PC-9 (cell line): Measurements from ENCODE around the gene RNASEH2A. TPM values are rescaled to one million over a fixed set of nuclear protein-coding genes. Genes with fewer than 3 reads are reported as not detected.

Source experiments
- BruUV-seq: library from RNA; stranded (reverse); fragments of 400-500 nt; replicated peaks from 2 replicates; lab custom pipeline; 2021; lab: Mats Ljungman, UMichigan
- CTCF ChIA-PET: fragments of 300-600 bp; sonication (Branson Sonifier 250); formaldehyde crosslinking; loops from one replicate; lab custom pipeline; 2022; ENCODE audit warnings: antibody characterized with exemption; lab: Charles Lee
- POLR2A ChIA-PET: fragments of 300-600 bp; sonication (Branson Sonifier 250); formaldehyde crosslinking; loops from one replicate; lab custom pipeline; 2022; ENCODE audit warnings: antibody characterized with exemption; ENCODE audit not compliant: unreplicated experiment; lab: Charles Lee
- DNase-seq, 2 experiments: peaks; one replicate each; pipeline versions ENCODE4 v3.0.0 to v3.0.0-alpha.2; 2015 to 2022; ENCODE audit warnings: mixed read lengths in 1 of 2
- H2AFZ ChIP-seq: fragments of 200-600 bp; sonication (generic); 2 replicates; pipeline ENCODE4 v1.8.1; 2017; ENCODE audit warnings: antibody characterized with exemption
- H3F3A ChIP-seq: fragments of 200-600 bp; sonication (generic); 2 replicates; pipeline ENCODE4 v1.8.1; 2017; ENCODE audit warnings: antibody characterized with exemption, mild to moderate bottlenecking, low read depth; ENCODE audit not compliant: insufficient read depth
- H3K27ac ChIP-seq: fragments of 200-600 bp; sonication (generic); 2 replicates; pipeline ENCODE4 v1.6.1; 2016; ENCODE audit warnings: mixed run types
- H3K27me3 ChIP-seq: fragments of 200-600 bp; sonication (generic); 2 replicates; pipeline ENCODE4 v1.6.1; 2016; ENCODE audit warnings: low read depth, mixed run types; ENCODE audit not compliant: insufficient read depth
- H3K36me3 ChIP-seq: fragments of 200-600 bp; sonication (generic); 2 replicates; pipeline ENCODE4 v1.6.1; 2016; ENCODE audit warnings: low read depth, mixed run types
- H3K4me1 ChIP-seq: fragments of 200-600 bp; sonication (generic); replicated peaks from 2 replicates; pipeline ENCODE4 v1.6.1; 2016; ENCODE audit warnings: mixed run types; ENCODE audit not compliant: insufficient read depth
- H3K4me2 ChIP-seq: fragments of 200-600 bp; sonication (generic); 2 replicates; pipeline ENCODE4 v1.6.1; 2017; ENCODE audit warnings: mixed run types
- H3K4me3 ChIP-seq: fragments of 200-600 bp; sonication (generic); 2 replicates; pipeline ENCODE4 v1.6.1; 2016; ENCODE audit warnings: mixed run types
- H3K79me2 ChIP-seq: fragments of 200-600 bp; sonication (generic); 2 replicates; pipeline ENCODE4 v1.6.1; 2017; ENCODE audit warnings: low read depth, mixed run types
- H3K9me2 ChIP-seq: fragments of 200-600 bp; sonication (generic); 2 replicates; pipeline ENCODE4 v1.8.1; 2017; ENCODE audit warnings: mild to moderate bottlenecking; ENCODE audit not compliant: insufficient read depth
- H3K9me3 ChIP-seq: fragments of 200-600 bp; sonication (generic); 2 replicates; pipeline ENCODE4 v1.8.1; 2016; ENCODE audit warnings: low read depth; ENCODE audit not compliant: insufficient read depth
- H4K20me1 ChIP-seq: fragments of 200-600 bp; sonication (generic); 2 replicates; pipeline ENCODE4 v1.8.1; 2017; ENCODE audit not compliant: insufficient read depth
- EZH2 ChIP-seq: fragments of 200-600 bp; sonication (generic); IDR thresholded peaks from 2 replicates; pipeline ENCODE4 v1.8.0; 2017; ENCODE audit warnings: antibody characterized with exemption, low read depth
- intact Hi-C: fragments of 100-400 bp; cut with micrococcal nuclease; formaldehyde crosslinking; loops from one replicate; pipeline ENCODE4 v1.10.0; 2022; ENCODE audit not compliant: unreplicated experiment
- total RNA-seq: library from RNA; stranded (reverse); gene quantifications from 2 replicates; pipeline ENCODE4 v1.2.3, GENCODE V29; 2021
- TF ChIP-seq, protein P1 (sequence below): fragments of 200-600 bp; sonication (generic); conservative IDR thresholded peaks from 2 replicates; pipeline ENCODE4 v1.6.1; 2017; ENCODE audit warnings: mixed run types, antibody characterized with exemption, mild to moderate bottlenecking, moderate library complexity

Gene RNASEH2A
- total RNA-seq, 1 experiment from 2014 or later = 38.6 TPM

DNA sequence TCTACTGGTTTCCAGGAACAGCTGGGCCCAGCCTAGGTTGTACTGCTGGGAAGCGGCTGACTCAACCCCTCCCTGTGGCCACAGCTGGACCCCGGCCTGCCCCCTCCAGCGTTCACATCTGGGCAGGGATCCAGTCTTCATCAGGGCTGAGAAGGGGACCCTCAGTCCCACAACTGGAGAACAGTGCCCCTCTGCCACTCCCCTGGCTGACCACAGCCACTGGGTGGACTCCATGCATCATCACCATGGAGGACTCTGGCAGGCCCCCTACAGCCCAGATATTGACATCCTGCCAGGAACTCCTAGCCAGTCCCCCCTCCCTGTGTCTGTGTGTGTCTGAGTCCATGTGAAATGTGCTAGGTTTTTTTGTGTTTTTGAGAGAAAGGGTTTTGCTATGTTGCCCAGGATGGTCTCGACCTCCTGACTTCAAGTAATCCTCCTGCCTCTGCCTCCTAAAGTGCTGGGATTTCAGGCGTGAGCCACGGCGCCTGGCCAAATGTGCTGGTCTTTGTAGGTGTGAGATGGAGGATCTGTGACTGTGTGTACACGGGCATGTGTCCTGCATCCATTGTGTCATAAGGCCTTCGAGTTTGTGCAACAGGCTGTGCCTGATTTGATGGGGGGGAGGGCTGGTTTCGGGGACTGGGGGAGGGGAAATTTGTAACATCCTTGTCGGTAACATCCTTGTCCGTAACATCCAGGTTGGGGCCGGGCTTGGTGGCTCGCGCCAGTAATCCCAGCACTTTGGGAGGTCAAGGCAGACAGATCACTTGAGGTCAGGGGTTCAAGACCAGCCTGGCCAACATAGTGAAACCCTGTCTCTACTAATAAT, 27.0 kb upstream of the RNASEH2A start:
- TF ChIP-seq EZH2 = no peak
- TF ChIP-seq, protein P1, sequence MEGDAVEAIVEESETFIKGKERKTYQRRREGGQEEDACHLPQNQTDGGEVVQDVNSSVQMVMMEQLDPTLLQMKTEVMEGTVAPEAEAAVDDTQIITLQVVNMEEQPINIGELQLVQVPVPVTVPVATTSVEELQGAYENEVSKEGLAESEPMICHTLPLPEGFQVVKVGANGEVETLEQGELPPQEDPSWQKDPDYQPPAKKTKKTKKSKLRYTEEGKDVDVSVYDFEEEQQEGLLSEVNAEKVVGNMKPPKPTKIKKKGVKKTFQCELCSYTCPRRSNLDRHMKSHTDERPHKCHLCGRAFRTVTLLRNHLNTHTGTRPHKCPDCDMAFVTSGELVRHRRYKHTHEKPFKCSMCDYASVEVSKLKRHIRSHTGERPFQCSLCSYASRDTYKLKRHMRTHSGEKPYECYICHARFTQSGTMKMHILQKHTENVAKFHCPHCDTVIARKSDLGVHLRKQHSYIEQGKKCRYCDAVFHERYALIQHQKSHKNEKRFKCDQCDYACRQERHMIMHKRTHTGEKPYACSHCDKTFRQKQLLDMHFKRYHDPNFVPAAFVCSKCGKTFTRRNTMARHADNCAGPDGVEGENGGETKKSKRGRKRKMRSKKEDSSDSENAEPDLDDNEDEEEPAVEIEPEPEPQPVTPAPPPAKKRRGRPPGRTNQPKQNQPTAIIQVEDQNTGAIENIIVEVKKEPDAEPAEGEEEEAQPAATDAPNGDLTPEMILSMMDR = no peak
- Histone ChIP-seq H3F3A (peaks cover 65% of the 10 kb centered on the region), H3K36me3 (no peaks in the 10 kb centered on the region), H3K4me1 (peaks cover 56% of the 10 kb centered on the region), H2AFZ (no peak overlapping the region), H3K9me3 (no peaks in the 10 kb centered on the region), H3K4me2 (peak overlapping the region; percentile 78), H4K20me1 (no peaks in the 10 kb centered on the region), H3K9me2 (no peaks in the 10 kb centered on the region), H3K27ac (peak overlapping the region; percentile 51), H3K4me3 (peak overlapping the region; percentile 59), H3K79me2 (peaks cover 34% of the 10 kb centered on the region), H3K27me3 (no peaks in the 10 kb centered on the region)
- ChIA-PET CTCF (interaction anchor here (1.5 to 2.2 kb wide), 2 partner anchors 13 to 22 kb away, joined by 3 to 11 read pairs; partner anchors contain the start of gene JUNB), POLR2A (interaction anchor here (1.7 to 2.5 kb wide), 2 partner anchors 9 to 13 kb away, joined by 18 to 59 read pairs; partner anchors contain the start of gene JUNB)
- intact Hi-C loops = loop anchor here (5.0 kb wide), 1 partner anchor 373 kb away; the partner anchor contains the start of genes IER2 and STX10
- BruUV-seq = no TSS peak
- peak; percentile 25 to 33 for DNase-seq

DNA sequence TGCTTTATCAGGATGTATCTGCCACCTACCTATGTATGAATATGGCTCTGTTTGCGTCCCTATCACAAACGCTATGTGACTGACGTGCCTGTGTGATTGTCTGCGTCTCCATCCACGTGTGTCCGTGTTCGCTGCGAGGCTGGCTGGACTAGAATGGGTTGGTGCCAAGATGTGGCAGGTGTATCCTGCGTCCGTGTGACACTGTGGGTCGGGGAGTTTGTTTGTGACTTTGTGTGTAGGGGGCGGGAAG, 24.3 kb upstream of the RNASEH2A start:
- Histone ChIP-seq H3F3A (peaks cover 77% of the 10 kb centered on the region), H3K4me1 (peaks cover 75% of the 10 kb centered on the region), H4K20me1 (no peaks in the 10 kb centered on the region), H3K36me3 (no peaks in the 10 kb centered on the region), H3K4me3 (peak overlapping the region; percentile 65), H3K79me2 (peaks cover 35% of the 10 kb centered on the region), H2AFZ (peak overlapping the region; percentile 37), H3K9me2 (no peaks in the 10 kb centered on the region), H3K27me3 (no peaks in the 10 kb centered on the region), H3K4me2 (peak overlapping the region; percentile 91), H3K9me3 (no peaks in the 10 kb centered on the region), H3K27ac (peak overlapping the region; percentile 86)
- TF ChIP-seq, protein P1 = no peak
- no peak for TF ChIP-seq EZH2
- no TSS peak for BruUV-seq
- no peak for DNase-seq
- ChIA-PET CTCF (interaction anchor here (0.9 kb wide), 1 partner anchor 11 kb away, joined by 7 read pairs; no protein-coding TSS in a partner anchor), POLR2A (interaction anchor here (0.9 to 1.5 kb wide), 2 partner anchors 10 to 16 kb away, joined by 3 to 19 read pairs; partner anchors contain the start of gene JUNB)
- intact Hi-C loops = loop anchor here (10.0 kb wide), 1 partner anchor 1063 kb away; no protein-coding TSS in a partner anchor

DNA sequence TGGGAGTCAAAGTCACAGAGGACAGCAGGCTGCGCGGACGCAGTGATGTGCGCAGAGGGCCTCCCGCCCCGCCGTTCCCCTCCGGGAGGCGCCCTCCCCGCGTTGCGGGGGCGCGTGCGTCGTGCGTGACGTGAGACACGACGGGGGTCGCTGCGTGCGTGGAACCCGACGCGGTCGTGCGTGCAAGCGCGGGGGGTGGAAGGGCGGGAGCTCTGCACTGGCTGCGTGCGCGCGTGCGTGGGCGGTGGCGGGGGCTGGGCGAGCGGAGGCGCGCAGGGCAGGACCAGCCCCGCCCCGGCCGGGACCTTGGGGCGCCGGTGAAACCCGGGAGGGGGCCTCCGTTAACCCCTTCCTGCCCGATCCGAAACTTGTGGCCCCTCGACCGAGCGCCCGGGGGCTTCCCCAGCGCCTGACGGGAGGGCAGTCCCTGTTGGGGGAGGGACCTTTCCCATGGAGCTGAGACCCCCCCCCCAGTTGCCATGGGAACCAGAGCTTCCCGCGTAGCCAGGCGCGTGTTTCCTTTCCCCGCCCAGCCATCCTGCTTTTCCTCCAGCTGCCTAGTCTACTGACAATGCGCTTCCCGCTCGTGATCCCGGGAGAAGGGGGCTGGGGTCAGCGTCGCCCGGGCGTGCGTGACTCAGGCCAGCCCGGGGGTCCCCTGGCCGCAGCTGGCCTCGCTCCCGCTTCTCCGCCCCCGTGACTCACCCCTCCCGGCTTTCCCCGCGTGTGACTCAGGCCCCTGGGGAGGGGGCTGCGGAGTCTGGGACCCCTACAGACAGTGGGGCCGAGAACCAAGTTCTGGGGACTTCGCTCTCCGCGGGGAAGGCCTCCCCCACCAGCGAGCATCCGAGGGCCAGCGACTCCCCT, 23.7 kb upstream of the RNASEH2A start:
- BruUV-seq = no TSS peak
- peak in 1 of 2 experiments; percentile 76 for DNase-seq
- no peaks in the 10 kb centered on the region for H3K9me3 ChIP-seq
- H3K79me2 ChIP-seq = peaks cover 41% of the 10 kb centered on the region
- TF ChIP-seq, protein P1 = no peak; the same call in 1 of the 2 replicates
- no peak for TF ChIP-seq EZH2
- no peaks in the 10 kb centered on the region for H4K20me1 ChIP-seq
- H3K9me2 ChIP-seq = no peaks in the 10 kb centered on the region
- H3K4me1 ChIP-seq = peaks cover 76% of the 10 kb centered on the region
- peak overlapping the region; percentile 86 for H3K27ac ChIP-seq
- peaks cover 78% of the 10 kb centered on the region for H3F3A ChIP-seq
- no peaks in the 10 kb centered on the region for H3K36me3 ChIP-seq
- no peaks in the 10 kb centered on the region for H3K27me3 ChIP-seq
- peak overlapping the region; percentile 65 for H3K4me3 ChIP-seq
- H3K4me2 ChIP-seq = peak overlapping the region; percentile 91
- intact Hi-C loops = loop anchor here (10.0 kb wide), 1 partner anchor 1062 kb away; no protein-coding TSS in a partner anchor
- ChIA-PET CTCF (interaction anchor here (0.5 to 0.9 kb wide), 3 partner anchors 9 to 39 kb away, joined by 3 to 9 read pairs (median 7); partner anchors contain the start of gene JUNB), POLR2A (interaction anchor here (0.9 to 1.5 kb wide), 2 partner anchors 9 to 16 kb away, joined by 3 to 19 read pairs; partner anchors contain the start of gene JUNB)
- peak overlapping the region; percentile 37 for H2AFZ ChIP-seq
